Upper lobe of left lung (tissue), 6 donors: ENCODE measurements around the gene KRTDAP. TPM values are rescaled to one million over a fixed set of nuclear protein-coding genes. Genes with fewer than 3 reads are reported as not detected.
A peak's percentile ranks its signal among the peaks of the same experiment; 100 is the strongest.

Experiments
- ATAC-seq, 2 donors: fragments of 200-7000 bp; cut with Tn5 transposase; one replicate each; pipeline ENCODE4 v1.9.1; 2022; ENCODE audit warnings: mild to moderate bottlenecking in 2 of 2, moderate library complexity in 2 of 2; ENCODE audit not compliant: low FRiP score in 2 of 2
- DNase-seq, 2 donors: peaks; one replicate each; pipeline ENCODE4 v3.0.0-alpha.2; 2019 to 2020
- H3K27ac ChIP-seq, 4 donors: fragments of 200-600 bp; sonication (generic); one replicate each; pipeline ENCODE4 v1.5.1; 2016 to 2019
- H3K27me3 ChIP-seq, 4 donors: fragments of 200-600 bp; sonication (generic); one replicate each; pipeline ENCODE4 v1.5.1; 2017 to 2019
- H3K36me3 ChIP-seq, 4 donors: fragments of 200-600 bp; sonication (generic); one replicate each; pipeline ENCODE4 v1.5.1; 2016 to 2019
- H3K4me1 ChIP-seq, 4 donors: fragments of 200-600 bp; sonication (generic); one replicate each; pipeline ENCODE4 v1.5.1; 2018 to 2019
- H3K4me3 ChIP-seq, 4 donors: fragments of 200-600 bp; sonication (generic); one replicate each; pipeline ENCODE4 v1.5.1; 2017 to 2019; ENCODE audit warnings: mild to moderate bottlenecking in 2 of 4, moderate library complexity in 1 of 4
- H3K9me3 ChIP-seq, 4 donors: fragments of 200-600 bp; sonication (generic); one replicate each; pipeline ENCODE4 v1.5.1; 2018 to 2019
- CTCF ChIP-seq, 6 experiments: fragments of 450-650 bp in 4 of 6; fragments of 200-600 bp in 2 of 6; sonication (generic) in 2 of 6; IDR thresholded peaks; one replicate each; pipeline ENCODE4 v1.5.1; 2016 to 2019; ENCODE audit warnings: antibody characterized with exemption in 6 of 6
- EP300 ChIP-seq, 4 donors: sonication (generic); formaldehyde crosslinking; IDR thresholded peaks; one replicate each; pipeline ENCODE4 v1.5.1; 2017; ENCODE audit warnings: antibody characterized with exemption in 4 of 4, control low read depth in 2 of 4
- POLR2A ChIP-seq, 4 donors: fragments of 450-650 bp; IDR thresholded peaks; one replicate each; pipeline ENCODE4 v1.5.1; 2016 to 2017; ENCODE audit warnings: antibody characterized with exemption in 4 of 4, mild to moderate bottlenecking in 2 of 4
- POLR2AphosphoS5 ChIP-seq, 2 donors: sonication (generic); formaldehyde crosslinking; IDR thresholded peaks; one replicate each; pipeline ENCODE4 v1.5.1; 2017; ENCODE audit warnings: antibody characterized with exemption in 2 of 2
- WGBS, 2 donors: methylation state at CpG; one replicate each; pipeline ENCODE4 v1.1.5; 2017 to 2018; 5-methylcytosine and 5-hydroxymethylcytosine counted together
- total RNA-seq, 6 donors: library from RNA; depleted of rRNA in 4 of 6; stranded (reverse); fragments of >200 nt in 4 of 6; gene quantifications; one replicate each; pipeline versions ENCODE4 v1.1.0 to v1.2.1, GENCODE V29; 2016 to 2021
- donor health status: DM: no; HTN: no; CAD: no; lungs with moderate emphysema.
- donor health status: DM: no; HTN: yes; CAD: no; lungs with severe emphysema.

Gene KRTDAP
- total RNA-seq, 6 donors from 2014 or later: 0.61 TPM; not detected in 5

GRCh38 chr19:35509861-35510625, 19.8 kb upstream of the KRTDAP start:
- Histone ChIP-seq H3K4me1 (peaks cover 7 to 24% (median 11%) of the 10 kb centered on the region in 4 donors), H3K36me3 (no peaks in the 10 kb centered on the region), H3K4me3 (peak overlapping the region; percentile 22 to 48 (median 44)), H3K27me3 (no peaks in the 10 kb centered on the region), H3K27ac (peak overlapping the region; percentile 75 to 83 (median 79)), H3K9me3 (no peaks in the 10 kb centered on the region)
- DNase-seq (peak; percentile 92 to 96), ATAC-seq (peak; percentile 86 to 92)
- no peak for TF ChIP-seq EP300 (IDR thresholded peaks at IDR 0.05)
- TF ChIP-seq POLR2AphosphoS5 (IDR thresholded peaks at IDR 0.05): peak; percentile 18 to 48
- peak in 2 of 4 donors; percentile 54 to 59 for TF ChIP-seq POLR2A (IDR thresholded peaks at IDR 0.05)
- TF ChIP-seq CTCF (IDR thresholded peaks at IDR 0.05): peak; percentile 88 to 97 (median 94)
- 0 to 2% methylated on average over 9 to 32 of the region's 39 CpGs for WGBS, 2 donors

GRCh38 chr19:35509018-35509652, 18.9 kb upstream of the KRTDAP start:
- ATAC-seq (peak; percentile 46 to 75), DNase-seq (peak in 1 of 2 donors; percentile 89)
- 22 to 24% methylated on average over 12 of the region's 12 CpGs for WGBS, 2 donors
- H3K4me1 ChIP-seq: peaks cover 7 to 21% (median 11%) of the 10 kb centered on the region in 4 donors
- no peaks in the 10 kb centered on the region for H3K36me3 ChIP-seq
- no peaks in the 10 kb centered on the region for H3K9me3 ChIP-seq
- H3K27ac ChIP-seq: peak overlapping the region; percentile 75 to 83 (median 79)
- H3K27me3 ChIP-seq: no peaks in the 10 kb centered on the region
- TF ChIP-seq POLR2A (IDR thresholded peaks at IDR 0.05) (peak in 2 of 4 donors; percentile 29 to 39), CTCF (IDR thresholded peaks at IDR 0.05) (no peak), EP300 (IDR thresholded peaks at IDR 0.05) (no peak), POLR2AphosphoS5 (IDR thresholded peaks at IDR 0.05) (peak; percentile 47 to 59)
- H3K4me3 ChIP-seq: peak overlapping the region in 3 of 4 donors; percentile 42 to 48 (median 45)

GRCh38 chr19:35508129-35508528, 17.9 kb upstream of the KRTDAP start:
- H3K36me3 ChIP-seq: no peaks in the 10 kb centered on the region
- no peak overlapping the region for H3K4me3 ChIP-seq
- H3K27me3 ChIP-seq: no peaks in the 10 kb centered on the region
- ATAC-seq (no peak), DNase-seq (no peak)
- WGBS, 2 donors: 85 to 86% methylated on average over 3 of the region's 3 CpGs
- no peak overlapping the region for H3K27ac ChIP-seq
- TF ChIP-seq POLR2AphosphoS5 (IDR thresholded peaks at IDR 0.05) (no peak), CTCF (IDR thresholded peaks at IDR 0.05) (no peak), POLR2A (IDR thresholded peaks at IDR 0.05) (no peak), EP300 (IDR thresholded peaks at IDR 0.05) (no peak)
- H3K4me1 ChIP-seq: peaks cover 7 to 17% (median 11%) of the 10 kb centered on the region in 4 donors
- H3K9me3 ChIP-seq: no peaks in the 10 kb centered on the region

- no peak for TF ChIP-seq POLR2AphosphoS5 (IDR thresholded peaks at IDR 0.05)
- TF ChIP-seq POLR2A (IDR thresholded peaks at IDR 0.05): no peak
- TF ChIP-seq EP300 (IDR thresholded peaks at IDR 0.05): no peak
- TF ChIP-seq CTCF (IDR thresholded peaks at IDR 0.05): no peak
- no peaks in the 10 kb centered on the region for H3K9me3 ChIP-seq
- H3K36me3 ChIP-seq: no peaks in the 10 kb centered on the region
- peaks cover 7 to 17% (median 11%) of the 10 kb centered on the region in 4 donors for H3K4me1 ChIP-seq
- H3K27ac ChIP-seq: no peak overlapping the region
- ATAC-seq: no peak
- DNase-seq: no peak
- no peaks in the 10 kb centered on the region for H3K27me3 ChIP-seq
- WGBS, 2 donors: 87 to 89% methylated on average over 5 to 11 of the region's 11 CpGs
- no peak overlapping the region for H3K4me3 ChIP-seq
Observed at GRCh38 chr19:35507561-35507960, 17.3 kb upstream of the KRTDAP start.
